Peyer's patch (tissue), 4 donors: ENCODE measurements around the gene TBX21.

Source experiments
- CTCF ChIP-seq, 6 experiments: fragments of 450-650 bp in 4 of 6; fragments of 200-600 bp in 2 of 6; sonication (generic) in 1 of 6; IDR thresholded peaks; one replicate each; pipeline ENCODE4 v1.5.1; 2017 to 2019; ENCODE audit warnings: antibody characterized with exemption in 6 of 6, mild to moderate bottlenecking in 3 of 6, moderate library complexity in 1 of 6
- POLR2A ChIP-seq, 2 donors: fragments of 450-650 bp; IDR thresholded peaks; one replicate each; pipeline ENCODE4 v1.5.1; 2017; ENCODE audit warnings: antibody characterized with exemption in 2 of 2, mild to moderate bottlenecking in 2 of 2, moderate library complexity in 2 of 2

- TF ChIP-seq CTCF (IDR thresholded peaks at IDR 0.05) (no peak), POLR2A (IDR thresholded peaks at IDR 0.05) (no peak)
These were observed 2.1 kb downstream of the TBX21 start for GRCh38 chr17:47735139-47735464.
